KMS-11 (cell line): ENCODE data around the gene GPR179.

Source experiments
- H2AFZ ChIP-seq: fragments of 200-600 bp; sonication (generic); 2 replicates; pipeline ENCODE4 v1.6.1; 2016; ENCODE audit warnings: antibody characterized with exemption, mixed run types, low read depth
- H3K27ac ChIP-seq: fragments of 200-600 bp; sonication (generic); 2 replicates; pipeline ENCODE4 v1.6.1; 2016; ENCODE audit warnings: mild to moderate bottlenecking, mixed run types
- H3K27me3 ChIP-seq: fragments of 200-600 bp; sonication (generic); 2 replicates; pipeline ENCODE4 v1.6.1; 2017; ENCODE audit warnings: mild to moderate bottlenecking, low read depth, mixed run types, moderate library complexity; ENCODE audit not compliant: insufficient read depth
- H3K36me3 ChIP-seq: fragments of 200-600 bp; sonication (generic); 2 replicates; pipeline ENCODE4 v1.6.1; 2017; ENCODE audit warnings: mild to moderate bottlenecking, mixed run types; ENCODE audit not compliant: insufficient read depth
- H3K4me1 ChIP-seq: fragments of 200-600 bp; sonication (generic); 2 replicates; pipeline ENCODE4 v1.6.1; 2016; ENCODE audit warnings: mild to moderate bottlenecking, low read depth, mixed run types; ENCODE audit not compliant: poor library complexity, severe bottlenecking
- H3K4me2 ChIP-seq: fragments of 200-600 bp; sonication (generic); 2 replicates; pipeline ENCODE4 v1.7.0; 2016; ENCODE audit warnings: mild to moderate bottlenecking, mixed run types
- H3K4me3 ChIP-seq: fragments of 200-600 bp; sonication (generic); IDR thresholded peaks from 2 replicates; pipeline ENCODE4 v1.6.1; 2017; ENCODE audit warnings: low read depth, low read length, mixed read lengths; ENCODE audit not compliant: insufficient read depth
- H3K79me2 ChIP-seq: fragments of 200-600 bp; sonication (generic); 2 replicates; pipeline ENCODE4 v1.6.1; 2016; ENCODE audit warnings: low read depth, mixed run types; ENCODE audit not compliant: insufficient read depth
- H3K9ac ChIP-seq: fragments of 200-600 bp; sonication (generic); 2 replicates; pipeline ENCODE4 v1.6.1; 2016; ENCODE audit warnings: mild to moderate bottlenecking, mixed run types
- H4K20me1 ChIP-seq: fragments of 200-600 bp; sonication (generic); 2 replicates; pipeline ENCODE4 v1.6.1; 2016; ENCODE audit warnings: mild to moderate bottlenecking, mixed run types; ENCODE audit not compliant: insufficient read depth
- CTCF ChIP-seq: fragments of 200-600 bp; sonication (generic); conservative IDR thresholded peaks from 2 replicates; pipeline ENCODE4 v1.6.1; 2017; ENCODE audit warnings: low read depth, mild to moderate bottlenecking, antibody characterized with exemption, low read length, moderate library complexity, mixed read lengths

Gene GPR179

GRCh38 chr17:38341035-38341721 is 2.6 kb downstream of the GPR179 start:
- H3K9ac ChIP-seq: no peak overlapping the region
- H3K36me3 ChIP-seq: no peaks in the 10 kb centered on the region
- H3K27me3 ChIP-seq: no peaks in the 10 kb centered on the region
- H3K27ac ChIP-seq: no peak overlapping the region
- no peak overlapping the region for H3K4me2 ChIP-seq
- TF ChIP-seq CTCF: no peak
- H3K79me2 ChIP-seq: no peaks in the 10 kb centered on the region
- H3K4me1 ChIP-seq: peaks cover 4% of the 10 kb centered on the region
- H4K20me1 ChIP-seq: no peaks in the 10 kb centered on the region
- no peak overlapping the region for H2AFZ ChIP-seq
- no peak overlapping the region for H3K4me3 ChIP-seq

- H3K36me3 ChIP-seq: no peaks in the 10 kb centered on the region
- H3K4me1 ChIP-seq: peaks cover 4% of the 10 kb centered on the region
- no peak for TF ChIP-seq CTCF
- H3K4me3 ChIP-seq: no peak overlapping the region
- no peak overlapping the region for H3K27ac ChIP-seq
- H3K27me3 ChIP-seq: no peaks in the 10 kb centered on the region
- no peak overlapping the region for H3K9ac ChIP-seq
- H3K79me2 ChIP-seq: no peaks in the 10 kb centered on the region
- no peaks in the 10 kb centered on the region for H4K20me1 ChIP-seq
- no peak overlapping the region for H3K4me2 ChIP-seq
- H2AFZ ChIP-seq: no peak overlapping the region
Measured at GRCh38 chr17:38339891-38340290, 3.9 kb downstream of the GPR179 start.

GRCh38 chr17:38338535-38338934 is 5.2 kb downstream of the GPR179 start:
- H2AFZ ChIP-seq: no peak overlapping the region
- H3K4me2 ChIP-seq: no peak overlapping the region
- no peaks in the 10 kb centered on the region for H3K4me1 ChIP-seq
- TF ChIP-seq CTCF: no peak
- no peak overlapping the region for H3K27ac ChIP-seq
- no peaks in the 10 kb centered on the region for H3K27me3 ChIP-seq
- H4K20me1 ChIP-seq: no peaks in the 10 kb centered on the region
- no peaks in the 10 kb centered on the region for H3K79me2 ChIP-seq
- no peak overlapping the region for H3K9ac ChIP-seq
- no peaks in the 10 kb centered on the region for H3K36me3 ChIP-seq
- no peak overlapping the region for H3K4me3 ChIP-seq

- Histone ChIP-seq H3K9ac (no peak overlapping the region), H3K4me1 (no peaks in the 10 kb centered on the region), H3K4me2 (no peak overlapping the region), H3K27me3 (no peaks in the 10 kb centered on the region), H4K20me1 (no peaks in the 10 kb centered on the region), H2AFZ (no peak overlapping the region), H3K79me2 (no peaks in the 10 kb centered on the region), H3K36me3 (no peaks in the 10 kb centered on the region), H3K27ac (no peak overlapping the region), H3K4me3 (no peak overlapping the region)
- no peak for TF ChIP-seq CTCF
Measured at GRCh38 chr17:38338053-38338452, 5.7 kb downstream of the GPR179 start.
